ENCODE measurements around the gene PTGES3.
A peak's percentile ranks its signal among the peaks of the same experiment; 100 is the strongest.
"Not testable (repeated sequence)": the region's sequence is repeated elsewhere in the genome, so short reads cannot be mapped to it uniquely, and the experiment has no call there.

The PTGES3 gene

GRCh38 chr12:56704522-56704921, 16.4 kb upstream of the PTGES3 start:
- H3K9me3 ChIP-seq (ENCODE audit: control insufficient read depth in 1 of 2, low read length in 2 of 2); H3K36me3 ChIP-seq (ENCODE audit: control insufficient read depth in 1 of 2, insufficient read depth in 2 of 2, low read length in 2 of 2); H3K27me3 ChIP-seq (ENCODE audit: low read depth, low read length); H3K4me3 ChIP-seq (ENCODE audit: low read depth in 1 of 2, low read length in 2 of 2); H3K4me1 ChIP-seq (ENCODE audit: control insufficient read depth in 1 of 2, insufficient read depth in 2 of 2, low read length in 2 of 2); H3K27ac ChIP-seq (ENCODE audit: low read length): not testable (repeated sequence)

- no peak overlapping the region for H3K4me3 ChIP-seq (ENCODE audit: low read depth in 1 of 2, low read length in 2 of 2)
- H3K27ac ChIP-seq (ENCODE audit: low read length), result no peak overlapping the region
- H3K36me3 ChIP-seq (ENCODE audit: control insufficient read depth in 1 of 2, insufficient read depth in 2 of 2, low read length in 2 of 2), result no peaks in the 10 kb centered on the region
- H3K9me3 ChIP-seq (ENCODE audit: control insufficient read depth in 1 of 2, low read length in 2 of 2), result no peaks in the 10 kb centered on the region
- H3K27me3 ChIP-seq (ENCODE audit: low read depth, low read length), result no peaks in the 10 kb centered on the region
- H3K4me1 ChIP-seq (ENCODE audit: control insufficient read depth in 1 of 2, insufficient read depth in 2 of 2, low read length in 2 of 2), result no peaks in the 10 kb centered on the region
These were observed 11.1 kb upstream of the PTGES3 start for GRCh38 chr12:56699020-56699661.

- no peaks in the 10 kb centered on the region for H3K9me3 ChIP-seq (ENCODE audit: control insufficient read depth in 1 of 2, low read length in 2 of 2)
- H3K4me1 ChIP-seq (ENCODE audit: control insufficient read depth in 1 of 2, insufficient read depth in 2 of 2, low read length in 2 of 2), result no peaks in the 10 kb centered on the region
- H3K4me3 ChIP-seq (ENCODE audit: low read depth in 1 of 2, low read length in 2 of 2), result no peak overlapping the region
- no peak overlapping the region for H3K27ac ChIP-seq (ENCODE audit: low read length)
- H3K27me3 ChIP-seq (ENCODE audit: low read depth, low read length), result no peaks in the 10 kb centered on the region
- no peaks in the 10 kb centered on the region for H3K36me3 ChIP-seq (ENCODE audit: control insufficient read depth in 1 of 2, insufficient read depth in 2 of 2, low read length in 2 of 2)
These were observed 7.4 kb upstream of the PTGES3 start for GRCh38 chr12:56695327-56696101.

GRCh38 chr12:56694161-56694560, 6.1 kb upstream of the PTGES3 start:
- Histone ChIP-seq H3K27me3 (ENCODE audit: low read depth, low read length) (no peaks in the 10 kb centered on the region), H3K4me1 (ENCODE audit: control insufficient read depth in 1 of 2, insufficient read depth in 2 of 2, low read length in 2 of 2) (no peaks in the 10 kb centered on the region), H3K27ac (ENCODE audit: low read length) (no peak overlapping the region), H3K9me3 (ENCODE audit: control insufficient read depth in 1 of 2, low read length in 2 of 2) (no peaks in the 10 kb centered on the region), H3K4me3 (ENCODE audit: low read depth in 1 of 2, low read length in 2 of 2) (no peak overlapping the region), H3K36me3 (ENCODE audit: control insufficient read depth in 1 of 2, insufficient read depth in 2 of 2, low read length in 2 of 2) (no peaks in the 10 kb centered on the region)

GRCh38 chr12:56688846-56689109, 694 bp upstream of the PTGES3 start:
- Histone ChIP-seq H3K36me3 (ENCODE audit: control insufficient read depth in 1 of 2, insufficient read depth in 2 of 2, low read length in 2 of 2) (peaks cover 0 to 9% of the 10 kb centered on the region in 2 donors), H3K9me3 (ENCODE audit: control insufficient read depth in 1 of 2, low read length in 2 of 2) (no peaks in the 10 kb centered on the region), H3K4me3 (ENCODE audit: low read depth in 1 of 2, low read length in 2 of 2) (peak overlapping the region; percentile 66 to 70), H3K4me1 (ENCODE audit: control insufficient read depth in 1 of 2, insufficient read depth in 2 of 2, low read length in 2 of 2) (peaks cover 10 to 21% of the 10 kb centered on the region in 2 donors), H3K27me3 (ENCODE audit: low read depth, low read length) (no peaks in the 10 kb centered on the region), H3K27ac (ENCODE audit: low read length) (peak overlapping the region; percentile 99)

- peak overlapping the region; percentile 99 for H3K27ac ChIP-seq (ENCODE audit: low read length)
- no peaks in the 10 kb centered on the region for H3K9me3 ChIP-seq (ENCODE audit: control insufficient read depth in 1 of 2, low read length in 2 of 2)
- peaks cover 10 to 22% of the 10 kb centered on the region in 2 donors for H3K4me1 ChIP-seq (ENCODE audit: control insufficient read depth in 1 of 2, insufficient read depth in 2 of 2, low read length in 2 of 2)
- no peaks in the 10 kb centered on the region for H3K27me3 ChIP-seq (ENCODE audit: low read depth, low read length)
- H3K36me3 ChIP-seq (ENCODE audit: control insufficient read depth in 1 of 2, insufficient read depth in 2 of 2, low read length in 2 of 2), result peaks cover 0 to 9% of the 10 kb centered on the region in 2 donors
- peak overlapping the region; percentile 78 to 98 for H3K4me3 ChIP-seq (ENCODE audit: low read depth in 1 of 2, low read length in 2 of 2)
These were observed 608 bp downstream of the PTGES3 start for GRCh38 chr12:56687223-56688128.

GRCh38 chr12:56684745-56685359, 3.2 kb downstream of the PTGES3 start:
- H3K9me3 ChIP-seq (ENCODE audit: control insufficient read depth in 1 of 2, low read length in 2 of 2), result no peaks in the 10 kb centered on the region
- peaks cover 10 to 30% of the 10 kb centered on the region in 2 donors for H3K4me1 ChIP-seq (ENCODE audit: control insufficient read depth in 1 of 2, insufficient read depth in 2 of 2, low read length in 2 of 2)
- peak overlapping the region; percentile 61 to 98 for H3K4me3 ChIP-seq (ENCODE audit: low read depth in 1 of 2, low read length in 2 of 2)
- H3K27ac ChIP-seq (ENCODE audit: low read length), result peak overlapping the region; percentile 90
- peaks cover 0 to 9% of the 10 kb centered on the region in 2 donors for H3K36me3 ChIP-seq (ENCODE audit: control insufficient read depth in 1 of 2, insufficient read depth in 2 of 2, low read length in 2 of 2)
- no peaks in the 10 kb centered on the region for H3K27me3 ChIP-seq (ENCODE audit: low read depth, low read length)

- Histone ChIP-seq H3K36me3 (ENCODE audit: control insufficient read depth in 1 of 2, insufficient read depth in 2 of 2, low read length in 2 of 2) (peaks cover 0 to 1% of the 10 kb centered on the region in 2 donors), H3K27me3 (ENCODE audit: low read depth, low read length) (no peaks in the 10 kb centered on the region), H3K27ac (ENCODE audit: low read length) (no peak overlapping the region), H3K4me3 (ENCODE audit: low read depth in 1 of 2, low read length in 2 of 2) (no peak overlapping the region), H3K4me1 (ENCODE audit: control insufficient read depth in 1 of 2, insufficient read depth in 2 of 2, low read length in 2 of 2) (peaks cover 10 to 44% of the 10 kb centered on the region in 2 donors), H3K9me3 (ENCODE audit: control insufficient read depth in 1 of 2, low read length in 2 of 2) (no peaks in the 10 kb centered on the region)
These were observed 5.8 kb downstream of the PTGES3 start for GRCh38 chr12:56682323-56682722.

- H3K4me1 ChIP-seq (ENCODE audit: control insufficient read depth in 1 of 2, insufficient read depth in 2 of 2, low read length in 2 of 2), result peaks cover 9 to 44% of the 10 kb centered on the region in 2 donors
- no peaks in the 10 kb centered on the region for H3K36me3 ChIP-seq (ENCODE audit: control insufficient read depth in 1 of 2, insufficient read depth in 2 of 2, low read length in 2 of 2)
- H3K27ac ChIP-seq (ENCODE audit: low read length), result no peak overlapping the region
- no peaks in the 10 kb centered on the region for H3K27me3 ChIP-seq (ENCODE audit: low read depth, low read length)
- no peaks in the 10 kb centered on the region for H3K9me3 ChIP-seq (ENCODE audit: control insufficient read depth in 1 of 2, low read length in 2 of 2)
- no peak overlapping the region for H3K4me3 ChIP-seq (ENCODE audit: low read depth in 1 of 2, low read length in 2 of 2)
These were observed 8.1 kb downstream of the PTGES3 start for GRCh38 chr12:56679883-56680575.

- H3K27ac ChIP-seq (ENCODE audit: low read length), result no peak overlapping the region
These were observed 9.2 kb downstream of the PTGES3 start for GRCh38 chr12:56678852-56679251.

More at GRCh38 chr12:56678852-56679251, 9.2 kb downstream of the PTGES3 start:
- Histone ChIP-seq H3K27me3 (ENCODE audit: low read depth, low read length) (no peaks in the 10 kb centered on the region), H3K4me3 (ENCODE audit: low read depth in 1 of 2, low read length in 2 of 2) (no peak overlapping the region), H3K4me1 (ENCODE audit: control insufficient read depth in 1 of 2, insufficient read depth in 2 of 2, low read length in 2 of 2) (peaks cover 0 to 34% of the 10 kb centered on the region in 2 donors), H3K36me3 (ENCODE audit: control insufficient read depth in 1 of 2, insufficient read depth in 2 of 2, low read length in 2 of 2) (no peaks in the 10 kb centered on the region), H3K9me3 (ENCODE audit: control insufficient read depth in 1 of 2, low read length in 2 of 2) (no peaks in the 10 kb centered on the region)
